GM18499 (cell line): ENCODE measurements around the gene INSL3.
"Not testable (repeated sequence)": the region's sequence is repeated elsewhere in the genome, so short reads cannot be mapped to it uniquely, and the experiment has no call there.

ENCODE experiments used
- ATAC-seq: cut with Tn5 transposase; IDR thresholded peaks from one replicate; pipeline ENCODE4 v1.9.1; 2021; ENCODE audit warnings: moderate number of reproducible peaks; ENCODE audit not compliant: insufficient read depth, unreplicated experiment

The INSL3 gene

DNA sequence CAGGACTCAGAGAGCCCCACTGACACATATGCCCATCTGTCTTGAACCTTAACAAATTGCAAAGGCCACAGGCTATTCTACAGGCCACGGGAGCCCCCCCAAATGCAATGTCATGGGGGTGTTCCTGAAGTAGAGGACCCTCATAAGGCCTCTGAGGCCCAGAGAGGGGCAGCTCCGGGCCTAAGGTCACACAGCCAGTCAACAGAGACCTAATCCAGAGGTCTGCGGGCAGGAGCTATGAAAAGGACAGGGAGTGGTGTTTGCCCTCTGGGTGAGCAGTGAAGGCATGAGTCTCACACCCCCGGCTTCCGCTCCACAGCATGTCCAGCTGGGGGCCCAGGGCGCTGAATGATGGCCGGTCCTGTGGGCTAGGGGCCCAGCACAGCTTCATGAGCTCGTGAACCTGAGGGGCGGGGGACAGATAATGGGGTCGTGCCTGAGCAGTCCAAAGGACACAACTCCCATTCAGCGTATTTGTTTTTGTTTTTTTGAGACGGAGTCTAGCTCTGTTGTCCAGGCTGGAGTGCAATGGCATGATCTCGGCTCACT is 5.3 kb upstream of the INSL3 start:
- ATAC-seq = no peak

GRCh38 chr19:17824339-17824738 is 3.0 kb upstream of the INSL3 start:
- ATAC-seq = no peak

- no peak for ATAC-seq
Observed at GRCh38 chr19:17817668-17818363, 3.5 kb downstream of the INSL3 start.

- no peak for ATAC-seq
Observed at GRCh38 chr19:17812099-17812498, 9.2 kb downstream of the INSL3 start.

DNA sequence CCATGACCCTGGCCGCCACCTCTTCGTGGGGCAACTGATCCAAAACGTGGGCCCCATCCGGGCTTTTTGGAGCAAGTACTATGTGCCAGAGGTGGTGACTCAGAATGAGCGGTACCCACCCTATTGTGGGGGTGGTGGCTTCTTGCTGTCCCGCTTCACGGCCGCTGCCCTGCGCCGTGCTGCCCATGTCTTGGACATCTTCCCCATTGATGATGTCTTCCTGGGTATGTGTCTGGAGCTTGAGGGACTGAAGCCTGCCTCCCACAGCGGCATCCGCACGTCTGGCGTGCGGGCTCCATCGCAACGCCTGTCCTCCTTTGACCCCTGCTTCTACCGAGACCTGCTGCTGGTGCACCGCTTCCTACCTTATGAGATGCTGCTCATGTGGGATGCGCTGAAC is 9.6 kb downstream of the INSL3 start:
- ATAC-seq = no peak

- no peak for ATAC-seq
Observed at GRCh38 chr19:17811103-17811502, 10.2 kb downstream of the INSL3 start.

- ATAC-seq = no peak
Observed at GRCh38 chr19:17807731-17808316, 13.5 kb downstream of the INSL3 start.

DNA sequence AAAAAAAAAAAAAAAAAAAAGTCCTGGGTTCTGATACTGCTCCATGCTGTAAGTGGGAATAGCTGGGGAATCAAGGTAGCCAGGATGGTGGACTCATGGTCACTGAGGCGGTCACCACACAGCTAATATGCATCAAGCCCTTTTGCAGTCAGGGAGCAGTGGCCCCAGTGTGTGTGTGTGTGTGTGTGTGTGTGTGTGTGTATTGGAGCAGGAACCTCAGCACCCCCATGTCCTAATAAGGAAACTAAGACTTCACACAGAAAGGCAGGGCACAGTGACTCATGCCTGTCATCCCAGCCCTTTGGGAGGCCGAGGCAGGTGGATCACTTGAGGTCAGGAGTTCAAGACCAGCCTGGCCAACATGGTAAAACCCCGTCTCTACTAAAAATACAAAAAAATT is 14.4 kb downstream of the INSL3 start:
- ATAC-seq = no peak

- ATAC-seq = no peak
Observed at GRCh38 chr19:17805427-17805826, 15.9 kb downstream of the INSL3 start.

- ATAC-seq = no peak
Observed at GRCh38 chr19:17803264-17803896, 17.9 kb downstream of the INSL3 start.

DNA sequence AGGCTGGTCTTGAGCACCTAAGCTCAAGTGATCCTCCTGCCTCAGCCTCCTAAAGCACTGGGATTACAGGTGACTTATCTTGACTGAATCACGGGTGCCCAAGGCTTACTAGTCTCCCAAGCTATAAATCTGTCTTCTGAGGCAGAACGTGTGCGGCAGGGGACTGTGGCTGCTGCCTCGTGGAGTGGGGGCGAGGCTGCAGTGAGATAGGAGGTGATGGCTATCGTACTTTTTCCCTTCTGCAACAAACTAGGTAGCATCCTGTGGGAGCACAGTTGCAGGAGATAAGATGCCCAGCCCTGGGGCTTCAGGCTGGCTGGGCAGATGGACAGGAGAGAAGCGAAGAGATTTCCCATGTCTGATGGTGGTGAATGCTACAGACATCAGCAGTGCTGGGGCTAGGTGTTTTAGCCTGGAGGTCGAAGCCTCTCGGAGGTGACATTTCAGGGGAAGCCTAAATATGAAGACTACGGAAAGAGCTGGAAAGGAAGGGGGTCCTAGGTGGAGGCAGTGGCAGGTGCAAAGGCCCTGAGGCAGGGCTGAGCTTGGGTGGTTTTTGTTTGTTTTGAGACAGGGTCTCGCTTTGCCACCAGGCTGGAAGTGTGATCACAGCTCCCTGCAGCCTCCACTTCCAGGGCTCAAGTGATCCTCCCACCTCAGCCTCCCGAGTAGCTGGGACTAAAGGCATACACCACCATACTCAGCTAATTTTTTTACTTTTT is 19.0 kb downstream of the INSL3 start:
- no peak for ATAC-seq

DNA sequence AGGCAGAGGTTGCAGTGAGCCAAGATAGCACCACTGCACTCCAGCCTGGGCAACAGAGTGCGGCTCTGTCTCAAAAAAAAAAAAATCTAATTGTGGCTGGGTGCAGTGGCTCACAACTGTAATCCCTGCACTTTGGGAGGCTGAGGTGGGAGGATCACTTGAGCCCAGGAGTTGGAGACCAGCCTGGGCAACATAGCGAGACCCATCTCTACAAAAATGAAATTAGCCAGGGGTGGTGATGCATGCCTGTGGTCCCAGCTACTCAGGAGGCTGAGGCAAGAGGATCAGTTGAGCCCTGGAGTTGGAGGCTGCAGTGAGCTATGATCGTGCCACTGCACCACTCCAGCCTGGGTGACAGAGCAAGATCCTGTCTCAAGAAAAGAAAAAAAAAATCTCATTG is 22.7 kb downstream of the INSL3 start:
- not testable (repeated sequence) for ATAC-seq

GRCh38 chr19:17797424-17798201 is 23.7 kb downstream of the INSL3 start:
- ATAC-seq = no peak

- no peak for ATAC-seq
Observed at GRCh38 chr19:17796838-17797423, 24.4 kb downstream of the INSL3 start.

DNA sequence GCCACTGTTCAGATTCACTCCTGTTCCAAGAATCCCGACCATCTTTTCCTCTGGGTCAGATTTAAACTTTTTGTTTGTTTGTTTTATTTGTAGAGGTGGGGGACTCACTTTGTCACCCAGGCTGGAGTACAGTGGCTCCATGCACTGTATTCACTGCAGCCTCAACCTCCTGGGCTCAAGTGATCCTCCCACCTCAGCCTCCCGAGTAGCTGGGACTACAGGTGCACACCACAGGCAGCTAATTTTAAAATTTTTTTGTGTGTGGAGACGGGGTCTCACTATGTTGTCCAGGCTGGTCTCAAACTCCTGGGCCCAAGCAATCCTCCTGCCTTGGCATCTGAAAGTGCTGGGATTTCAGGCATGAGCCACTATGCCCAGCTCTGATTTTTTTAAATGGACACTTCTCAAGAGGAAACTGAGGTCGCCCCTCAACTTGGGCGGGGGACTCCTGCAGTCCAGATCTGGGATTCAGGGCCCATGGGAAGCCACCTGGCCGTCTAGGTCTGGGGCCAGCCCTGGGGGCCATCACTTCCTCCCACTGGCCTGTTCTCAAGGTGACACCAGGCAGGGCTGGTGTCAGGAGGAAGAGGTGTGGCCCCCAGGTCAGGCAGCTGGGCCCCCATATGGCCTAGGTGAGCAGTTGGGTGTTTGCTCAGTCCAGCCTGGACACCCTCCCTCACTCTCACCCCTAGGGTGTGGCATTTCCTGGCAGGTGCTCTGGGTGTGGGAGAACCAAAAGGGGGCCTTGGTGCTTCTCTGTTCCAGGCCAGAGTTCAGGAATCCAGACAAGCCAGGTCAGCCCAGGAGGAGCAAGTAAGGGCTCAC is 25.1 kb downstream of the INSL3 start:
- no peak for ATAC-seq

DNA sequence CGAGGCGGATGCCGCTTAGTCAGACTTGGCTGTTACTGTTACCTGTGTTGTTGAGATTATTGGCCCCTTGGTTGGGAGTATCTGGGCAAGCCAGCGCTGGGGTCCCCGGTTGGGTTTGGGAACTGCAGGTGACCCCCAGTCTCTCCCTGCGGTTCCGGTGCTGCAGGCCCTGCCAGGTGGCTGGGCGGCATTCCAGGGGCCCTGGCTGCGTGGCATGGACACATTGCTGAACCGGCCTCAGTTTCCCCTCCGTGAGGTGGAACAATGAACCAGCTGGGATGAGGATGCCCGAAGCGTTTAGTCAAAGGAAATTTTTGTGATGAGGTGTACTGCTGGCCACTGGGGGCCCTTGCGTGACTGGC is 25.8 kb downstream of the INSL3 start:
- ATAC-seq = no peak

GRCh38 chr19:17794731-17795494 is 26.4 kb downstream of the INSL3 start, which contains the start of gene B3GNT3:
TSS of gene B3GNT3 (plus strand) at chr19:17795138. CDS start at chr19:17807808, 12,670 bp downstream.
- no peak for ATAC-seq

GRCh38 chr19:17794412-17794730 is 26.9 kb downstream of the INSL3 start:
- ATAC-seq = no peak
